MV-4-11 (cell line): ENCODE data around the gene GTPBP6.
"Not testable (repeated sequence)": the region's sequence is repeated elsewhere in the genome, so short reads cannot be mapped to it uniquely, and the experiment has no call there.

Source experiments
- DNase-seq: peaks from one replicate; lab custom pipeline; 2025; lab: John Stamatoyannopoulos, UW

The GTPBP6 gene

GRCh38 chrX:351736-352135 is 33.1 kb upstream of the GTPBP6 start:
- no peak for DNase-seq

GRCh38 chrX:351324-351641 is 32.7 kb upstream of the GTPBP6 start:
- DNase-seq: not testable (repeated sequence)

- no peak for DNase-seq
Measured at GRCh38 chrX:350534-351323, 32.1 kb upstream of the GTPBP6 start.

GRCh38 chrX:350148-350533 is 31.5 kb upstream of the GTPBP6 start:
- DNase-seq: no peak

- no peak for DNase-seq
Measured at GRCh38 chrX:349702-350101, 31.1 kb upstream of the GTPBP6 start.

- peak; percentile 12 for DNase-seq
Measured at GRCh38 chrX:349196-349595, 30.6 kb upstream of the GTPBP6 start.

- DNase-seq: no peak
Measured at GRCh38 chrX:348461-349117, 30.0 kb upstream of the GTPBP6 start.

GRCh38 chrX:347351-348117 is 28.9 kb upstream of the GTPBP6 start:
- DNase-seq: no peak

GRCh38 chrX:346034-346813 is 27.6 kb upstream of the GTPBP6 start:
- no peak for DNase-seq

GRCh38 chrX:345020-345925 is 26.7 kb upstream of the GTPBP6 start:
- DNase-seq: no peak

GRCh38 chrX:344371-344901 is 25.8 kb upstream of the GTPBP6 start:
- no peak for DNase-seq

- no peak for DNase-seq
Measured at GRCh38 chrX:341541-342101, 23.0 kb upstream of the GTPBP6 start.

- DNase-seq: no peak
Measured at GRCh38 chrX:340641-341423, 22.2 kb upstream of the GTPBP6 start.

- DNase-seq: no peak
Measured at GRCh38 chrX:340121-340520, 21.5 kb upstream of the GTPBP6 start.

- no peak for DNase-seq
Measured at GRCh38 chrX:338836-339400, 20.3 kb upstream of the GTPBP6 start.

- DNase-seq: no peak
Measured at GRCh38 chrX:338281-338835, 19.8 kb upstream of the GTPBP6 start.

GRCh38 chrX:337331-337831 is 18.8 kb upstream of the GTPBP6 start:
- no peak for DNase-seq

- no peak for DNase-seq
Measured at GRCh38 chrX:336227-336626, 17.6 kb upstream of the GTPBP6 start.

- no peak for DNase-seq
Measured at GRCh38 chrX:335758-336155, 17.2 kb upstream of the GTPBP6 start.
